ENCODE data around the gene THBS1.

DNA sequence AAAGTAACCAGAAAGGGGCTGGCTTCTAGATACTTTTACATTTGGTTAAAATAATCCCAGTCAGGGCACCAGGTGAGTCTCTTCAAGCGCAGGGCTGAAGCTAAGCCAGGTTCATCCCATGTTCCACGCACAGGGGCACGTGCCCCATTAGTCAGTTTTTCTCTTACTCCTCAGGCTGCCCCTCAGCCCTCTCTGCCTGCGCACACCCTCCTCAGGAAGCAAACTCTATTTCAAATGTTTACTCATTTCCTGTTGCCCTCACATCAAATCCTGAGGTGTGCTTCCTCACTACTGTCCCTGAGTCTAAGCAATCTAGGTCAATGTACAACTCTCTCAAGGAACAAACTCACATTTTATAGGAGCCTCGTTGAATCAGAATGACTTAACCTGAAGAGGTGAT lies 48.5 kb downstream of the THBS1 start:
- no peak for TF ChIP-seq ELF4 (IDR thresholded peaks at IDR 0.05)
- no peak for TF ChIP-seq FOXM1 (IDR thresholded peaks at IDR 0.05; ENCODE audit: borderline replicate concordance)
- TF ChIP-seq BHLHE40 (IDR thresholded peaks at IDR 0.05; ENCODE audit: borderline replicate concordance) = no peak
- TF ChIP-seq SP1 (IDR thresholded peaks at IDR 0.05) = no peak
- no peak for TF ChIP-seq LEF1 (IDR thresholded peaks at IDR 0.05; ENCODE audit: borderline replicate concordance)
- TF ChIP-seq SUZ12 (IDR thresholded peaks at IDR 0.05) = no peak
- no peak for TF ChIP-seq FOXK2 (IDR thresholded peaks at IDR 0.05)
- TF ChIP-seq PKNOX1 (IDR thresholded peaks at IDR 0.05) = no peak
- TF ChIP-seq TARDBP (IDR thresholded peaks at IDR 0.05) = no peak
